Measurements from ENCODE around the gene SLC7A10. TPM values are rescaled to one million over a fixed set of nuclear protein-coding genes. Genes with fewer than 3 reads are reported as not detected.

SLC7A10 gene
- total RNA-seq, 2 experiments from 2014 or later: not detected

- H4K20me1 ChIP-seq (ENCODE audit: insufficient read depth, low read length): no peaks in the 10 kb centered on the region
- no peaks in the 10 kb centered on the region for H3K4me1 ChIP-seq (ENCODE audit: insufficient read depth, low read length, poor library complexity, severe bottlenecking)
- TF ChIP-seq EZH2phosphoT487 (IDR thresholded peaks at IDR 0.05; ENCODE audit: borderline replicate concordance, low read depth, low read length) (no peak), CTCF (conservative IDR thresholded peaks at IDR 0.05; ENCODE audit: low read length) (no peak)
- H3K4me3 ChIP-seq (ENCODE audit: low read depth, low read length, poor library complexity, severe bottlenecking): no peak overlapping the region
- H3K9me2 ChIP-seq (ENCODE audit: insufficient read depth, low read length): no peaks in the 10 kb centered on the region
- no peak overlapping the region for H3K27ac ChIP-seq (ENCODE audit: low read depth, low read length, poor library complexity, severe bottlenecking)
- no peaks in the 10 kb centered on the region for H3K36me3 ChIP-seq (ENCODE audit: insufficient read depth, low read length)
- intact Hi-C loops (cut with micrococcal nuclease; ENCODE audit: unreplicated experiment): no loop called here
- ChIA-PET CTCF (ENCODE audit: unreplicated experiment) (no interaction called here), POLR2A (no interaction called here)
- BruUV-seq (replicated peaks): no TSS peak
- H3K9me3 ChIP-seq (ENCODE audit: low read length): no peaks in the 10 kb centered on the region
- H2AFZ ChIP-seq (ENCODE audit: low read length): no peak overlapping the region
- no peak overlapping the region for H3K4me2 ChIP-seq (ENCODE audit: low read length)
- H3K79me2 ChIP-seq (ENCODE audit: insufficient read depth, low read depth, low read length): no peaks in the 10 kb centered on the region
- DNase-seq (ENCODE audit: low spot score): no peak
Observed at GRCh38 chr19:33273881-33274662, 48.4 kb upstream of the SLC7A10 start.

- ChIA-PET POLR2A (no interaction called here), CTCF (ENCODE audit: unreplicated experiment) (no interaction called here)
- Histone ChIP-seq H2AFZ (ENCODE audit: low read length) (no peak overlapping the region), H3K4me3 (ENCODE audit: low read depth, low read length, poor library complexity, severe bottlenecking) (no peak overlapping the region), H3K36me3 (ENCODE audit: insufficient read depth, low read length) (no peaks in the 10 kb centered on the region), H3K9me3 (ENCODE audit: low read length) (no peaks in the 10 kb centered on the region), H3K9me2 (ENCODE audit: insufficient read depth, low read length) (no peaks in the 10 kb centered on the region), H3K27ac (ENCODE audit: low read depth, low read length, poor library complexity, severe bottlenecking) (no peak overlapping the region), H4K20me1 (ENCODE audit: insufficient read depth, low read length) (no peaks in the 10 kb centered on the region), H3K4me2 (ENCODE audit: low read length) (no peak overlapping the region), H3K79me2 (ENCODE audit: insufficient read depth, low read depth, low read length) (no peaks in the 10 kb centered on the region), H3K4me1 (ENCODE audit: insufficient read depth, low read length, poor library complexity, severe bottlenecking) (no peaks in the 10 kb centered on the region)
- BruUV-seq (replicated peaks): no TSS peak
- no peak for DNase-seq (ENCODE audit: low spot score)
- TF ChIP-seq CTCF (conservative IDR thresholded peaks at IDR 0.05; ENCODE audit: low read length) (no peak), EZH2phosphoT487 (IDR thresholded peaks at IDR 0.05; ENCODE audit: borderline replicate concordance, low read depth, low read length) (no peak)
- intact Hi-C loops (cut with micrococcal nuclease; ENCODE audit: unreplicated experiment): no loop called here
Observed at GRCh38 chr19:33273065-33273736, 47.6 kb upstream of the SLC7A10 start.
